HEK293T (cell line): ENCODE measurements around the gene MID1IP1.
A peak's percentile ranks its signal among the peaks of the same experiment; 100 is the strongest.

Experiments
- CTCF ChIA-PET: fragments of 350-600 bp; formaldehyde crosslinking; extraction: SDS; loops from one replicate; lab custom pipeline; 2021; ENCODE audit warnings: antibody characterized with exemption, inconsistent platforms; lab: Yijun Ruan, JAX
- POLR2A ChIA-PET: fragments of 350-600 bp; formaldehyde crosslinking; extraction: SDS; loops from one replicate; lab custom pipeline; 2020; ENCODE audit warnings: antibody characterized with exemption, inconsistent platforms; lab: Yijun Ruan, JAX
- DNase-seq: peaks from one replicate; pipeline ENCODE4 v3.0.0; 2012; ENCODE audit warnings: mixed read lengths; ENCODE audit errors: extremely low spot score
- ARNT ChIP-seq: fragments of 450-650 bp; IDR thresholded peaks from 2 replicates; pipeline ENCODE4 v1.6.1; 2017; ENCODE audit warnings: mild to moderate bottlenecking
- BHLHE40 ChIP-seq: fragments of 450-650 bp; IDR thresholded peaks from 2 replicates; pipeline ENCODE4 v1.6.1; 2016; ENCODE audit warnings: mild to moderate bottlenecking, moderate library complexity, borderline replicate concordance
- CTBP1 ChIP-seq: fragments of 450-650 bp; IDR thresholded peaks from 2 replicates; pipeline ENCODE4 v1.6.1; 2016; ENCODE audit warnings: borderline replicate concordance
- ELF4 ChIP-seq: fragments of 450-650 bp; IDR thresholded peaks from 2 replicates; pipeline ENCODE4 v1.6.1; 2017; ENCODE audit warnings: antibody characterized with exemption
- FOXA1 ChIP-seq: fragments of 450-650 bp; IDR thresholded peaks from 2 replicates; pipeline ENCODE4 v1.6.1; 2016; ENCODE audit warnings: mild to moderate bottlenecking
- FOXK2 ChIP-seq: fragments of 450-650 bp; IDR thresholded peaks from 2 replicates; pipeline ENCODE4 v1.6.1; 2016; ENCODE audit warnings: mild to moderate bottlenecking
- FOXM1 ChIP-seq: fragments of 450-650 bp; IDR thresholded peaks from 2 replicates; pipeline ENCODE4 v1.6.1; 2017; ENCODE audit warnings: mild to moderate bottlenecking, borderline replicate concordance
- HDGF ChIP-seq: fragments of 450-650 bp; IDR thresholded peaks from 2 replicates; pipeline ENCODE4 v1.6.1; 2017; ENCODE audit warnings: antibody characterized with exemption, borderline replicate concordance
- L3MBTL2 ChIP-seq: fragments of 450-650 bp; conservative IDR thresholded peaks from 2 replicates; pipeline ENCODE4 v1.6.1; 2016; ENCODE audit warnings: mild to moderate bottlenecking
- LEF1 ChIP-seq: fragments of 450-650 bp; IDR thresholded peaks from 2 replicates; pipeline ENCODE4 v1.6.1; 2017; ENCODE audit warnings: mild to moderate bottlenecking, borderline replicate concordance
- NFRKB ChIP-seq: fragments of 450-650 bp; IDR thresholded peaks from 2 replicates; pipeline ENCODE4 v1.6.1; 2016; ENCODE audit warnings: mild to moderate bottlenecking, moderate library complexity
- SP1 ChIP-seq: fragments of 450-650 bp; IDR thresholded peaks from 2 replicates; pipeline ENCODE4 v1.6.1; 2017
- SUZ12 ChIP-seq: fragments of 450-650 bp; IDR thresholded peaks from 2 replicates; pipeline ENCODE4 v1.6.1; 2016; ENCODE audit warnings: mild to moderate bottlenecking
- TARDBP ChIP-seq: fragments of 450-650 bp; IDR thresholded peaks from 2 replicates; pipeline ENCODE4 v1.6.1; 2016
- ZNF384 ChIP-seq: fragments of 450-650 bp; IDR thresholded peaks from 2 replicates; pipeline ENCODE4 v1.6.1; 2016
- TF ChIP-seq, protein P1 (sequence below): fragments of 450-650 bp; IDR thresholded peaks from 2 replicates; pipeline ENCODE4 v1.6.1; 2016

Gene MID1IP1, protein sequence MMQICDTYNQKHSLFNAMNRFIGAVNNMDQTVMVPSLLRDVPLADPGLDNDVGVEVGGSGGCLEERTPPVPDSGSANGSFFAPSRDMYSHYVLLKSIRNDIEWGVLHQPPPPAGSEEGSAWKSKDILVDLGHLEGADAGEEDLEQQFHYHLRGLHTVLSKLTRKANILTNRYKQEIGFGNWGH

DNA sequence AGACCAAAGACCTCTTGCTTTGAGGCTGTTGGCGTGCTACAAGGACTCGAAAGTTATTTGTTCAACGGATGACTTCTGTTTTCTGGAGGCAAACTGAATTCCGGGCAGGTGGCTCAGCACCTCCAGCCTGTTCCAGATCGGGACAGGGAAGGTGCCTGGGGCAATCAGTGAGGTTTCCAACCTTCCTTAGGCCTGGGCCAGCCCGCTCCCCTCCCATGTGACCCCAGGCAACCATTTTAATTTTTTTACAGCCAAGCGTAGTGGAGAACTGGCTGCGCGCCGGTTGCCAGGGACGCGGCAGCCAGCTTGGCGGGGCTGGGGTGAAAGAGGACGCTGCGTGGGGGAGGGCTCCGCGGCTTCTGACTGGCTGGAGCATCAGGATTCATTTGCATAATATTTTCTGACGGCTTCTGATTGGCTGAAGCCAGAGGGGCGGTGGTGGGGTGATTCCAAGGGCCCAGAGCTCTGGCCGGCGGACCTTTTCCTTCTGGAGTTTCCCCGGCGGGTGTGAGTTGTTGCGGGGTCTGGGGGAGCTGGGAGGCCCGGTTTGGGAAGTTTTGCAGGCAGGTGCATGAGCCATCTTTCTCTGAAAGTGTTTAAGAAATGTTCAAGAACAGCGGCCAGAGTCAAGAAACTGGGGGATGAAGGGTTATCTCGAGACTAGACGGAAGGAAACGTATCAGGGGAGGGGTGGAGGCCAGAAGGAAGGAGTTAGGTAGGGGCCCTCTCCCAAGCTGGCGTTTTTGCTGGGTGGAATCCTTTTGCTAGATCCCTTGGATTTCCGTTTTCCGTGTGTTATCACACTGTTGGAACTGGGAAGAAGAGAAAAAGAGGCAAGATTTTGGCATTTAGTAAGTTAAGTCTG, at the start of gene MID1IP1:
Gene MID1IP1 (plus strand): TSS at position 479 of the 865 bp plus-strand sequence. CDS start 3,488 bp downstream, outside the sequence.
- TF ChIP-seq L3MBTL2, result peak; percentile 52; the same call in 1 of the 2 replicates
- TF ChIP-seq SUZ12, result no peak
- CTCF ChIA-PET, result no interaction called here
- POLR2A ChIA-PET, result interaction anchor here (0.8 to 1.4 kb wide), 5 partner anchors 9 to 425 kb away, joined by 3 read pairs; no protein-coding TSS in a partner anchor
- peak; percentile 82 for DNase-seq

DNA sequence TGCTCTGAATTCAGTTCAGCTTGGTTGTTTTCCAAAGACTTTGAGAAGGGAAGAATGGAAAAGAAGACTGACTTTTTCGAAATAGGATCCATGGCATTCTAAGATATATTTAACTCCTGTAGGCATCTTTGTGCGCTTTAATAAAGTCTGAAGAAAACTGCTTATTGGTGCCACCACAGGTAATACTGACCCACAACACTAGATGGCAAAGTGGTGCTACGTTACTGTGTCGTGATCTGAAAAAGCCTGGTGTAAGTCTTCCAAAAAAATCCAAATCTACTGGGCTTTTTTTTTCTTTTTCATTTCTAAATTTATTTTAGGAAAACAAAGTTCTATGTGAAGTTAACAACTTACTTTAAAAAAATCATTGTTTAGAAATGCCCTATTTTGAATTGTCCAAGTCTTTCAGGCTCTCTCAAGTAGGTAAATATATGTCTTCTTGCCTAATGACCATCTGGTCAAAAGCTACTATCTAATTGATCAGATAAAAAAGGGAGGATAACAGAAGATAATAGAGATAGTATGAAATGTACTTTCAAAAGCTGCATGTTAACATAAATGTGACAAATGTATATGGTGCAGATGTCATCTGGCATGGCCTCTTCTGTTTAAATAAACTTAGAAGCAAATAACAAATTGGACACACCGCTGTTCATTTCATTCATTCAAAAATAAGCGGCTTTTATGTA, 47.0 kb upstream of the MID1IP1 start:
- ChIA-PET POLR2A (no interaction called here), CTCF (interaction anchor here (0.5 to 1.5 kb wide), 2 partner anchors 28 to 398 kb away, joined by 3 to 4 read pairs; no protein-coding TSS in a partner anchor)
- TF ChIP-seq L3MBTL2 (no peak), FOXM1 (no peak), CTBP1 (no peak), BHLHE40 (no peak), ZNF384 (no peak), LEF1 (no peak), TARDBP (no peak), FOXA1 (no peak), HDGF (no peak), ELF4 (no peak), NFRKB (no peak), SUZ12 (no peak), ARNT (no peak), SP1 (no peak), FOXK2 (no peak)
- TF ChIP-seq, protein P1, sequence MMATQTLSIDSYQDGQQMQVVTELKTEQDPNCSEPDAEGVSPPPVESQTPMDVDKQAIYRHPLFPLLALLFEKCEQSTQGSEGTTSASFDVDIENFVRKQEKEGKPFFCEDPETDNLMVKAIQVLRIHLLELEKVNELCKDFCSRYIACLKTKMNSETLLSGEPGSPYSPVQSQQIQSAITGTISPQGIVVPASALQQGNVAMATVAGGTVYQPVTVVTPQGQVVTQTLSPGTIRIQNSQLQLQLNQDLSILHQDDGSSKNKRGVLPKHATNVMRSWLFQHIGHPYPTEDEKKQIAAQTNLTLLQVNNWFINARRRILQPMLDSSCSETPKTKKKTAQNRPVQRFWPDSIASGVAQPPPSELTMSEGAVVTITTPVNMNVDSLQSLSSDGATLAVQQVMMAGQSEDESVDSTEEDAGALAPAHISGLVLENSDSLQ, result no peak
- DNase-seq, result peak; percentile 40

DNA sequence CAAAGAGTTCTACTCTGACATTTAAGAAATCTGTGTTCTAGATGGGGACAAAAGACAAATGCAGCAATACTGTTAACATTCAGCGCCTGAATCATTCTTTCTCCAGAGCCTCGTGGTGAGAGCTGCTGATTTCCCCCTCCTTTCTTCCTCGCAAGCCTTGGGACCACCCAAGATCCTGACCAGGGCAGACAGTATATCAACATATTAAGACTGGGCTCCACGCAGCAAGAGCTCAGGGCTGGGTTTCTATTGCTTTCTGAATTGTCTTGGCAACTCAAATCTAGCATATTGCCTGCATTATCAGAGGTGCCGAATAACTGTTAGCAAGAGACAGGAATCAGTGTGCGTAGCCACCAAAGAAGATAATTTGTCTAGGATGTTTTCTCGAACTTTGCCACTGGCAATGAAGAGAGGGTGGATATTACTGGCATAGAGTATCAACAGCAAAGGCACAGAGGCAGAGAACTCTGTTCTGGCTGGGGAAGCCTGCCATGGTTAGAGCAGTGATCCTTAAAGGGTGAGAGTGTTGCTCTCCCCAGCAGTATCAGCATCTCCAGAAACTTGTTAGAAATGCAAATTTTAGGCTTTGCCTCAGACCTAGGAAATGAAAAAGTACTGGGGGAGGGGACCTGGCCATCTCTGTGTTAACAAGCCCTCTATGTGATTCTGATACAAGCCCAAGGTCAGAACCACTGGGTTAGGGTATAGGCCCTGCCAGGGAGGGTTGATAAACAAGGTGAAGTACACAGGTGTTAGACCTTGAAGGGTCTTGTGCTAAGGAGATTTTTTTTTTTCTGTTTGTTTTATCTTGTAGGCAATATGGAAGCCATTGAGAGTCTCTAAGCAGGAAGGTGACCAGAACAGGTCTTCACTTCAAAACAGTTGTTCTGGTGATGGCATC, 46.2 kb upstream of the MID1IP1 start:
- TF ChIP-seq NFRKB (no peak), TARDBP (no peak), L3MBTL2 (no peak), FOXA1 (no peak), ZNF384 (no peak), SP1 (no peak), HDGF (no peak), ARNT (no peak), FOXM1 (no peak), FOXK2 (no peak), CTBP1 (no peak), SUZ12 (no peak), BHLHE40 (no peak)
- TF ChIP-seq, protein P1, result no peak
- ChIA-PET POLR2A (no interaction called here), CTCF (interaction anchor here (1.5 kb wide), 1 partner anchor 397 kb away, joined by 4 read pairs; no protein-coding TSS in a partner anchor)
- no peak for DNase-seq

DNA sequence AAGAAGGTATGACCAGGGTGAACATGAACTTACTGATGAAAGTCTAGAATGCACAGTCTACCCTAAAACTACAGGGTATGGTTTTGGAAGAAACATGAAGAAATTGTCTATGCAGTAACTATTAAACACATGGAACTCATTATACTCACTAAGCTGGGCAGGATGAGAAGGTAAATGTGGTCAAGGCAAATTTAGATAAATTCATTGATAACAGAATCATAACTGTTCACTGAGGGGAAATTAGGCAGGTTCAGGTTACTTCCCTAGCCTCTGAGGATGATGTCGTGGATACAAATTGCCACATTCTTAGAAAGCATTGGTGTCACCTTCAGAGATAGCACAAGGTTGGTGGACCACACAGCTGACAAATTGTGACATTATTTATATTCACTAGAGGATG, 40.4 kb upstream of the MID1IP1 start:
- ChIA-PET POLR2A (no interaction called here), CTCF (no interaction called here)
- no peak for DNase-seq
- no peak for TF ChIP-seq FOXM1
- no peak for TF ChIP-seq LEF1
- TF ChIP-seq SP1, result no peak
- TF ChIP-seq FOXA1, result no peak
- no peak for TF ChIP-seq ZNF384
- no peak for TF ChIP-seq CTBP1
- no peak for TF ChIP-seq L3MBTL2
- TF ChIP-seq ELF4, result no peak
- TF ChIP-seq, protein P1, result no peak
- no peak for TF ChIP-seq BHLHE40
- TF ChIP-seq HDGF, result no peak
- TF ChIP-seq SUZ12, result no peak
- TF ChIP-seq ARNT, result no peak
- TF ChIP-seq FOXK2, result no peak
- TF ChIP-seq TARDBP, result no peak
- no peak for TF ChIP-seq NFRKB

DNA sequence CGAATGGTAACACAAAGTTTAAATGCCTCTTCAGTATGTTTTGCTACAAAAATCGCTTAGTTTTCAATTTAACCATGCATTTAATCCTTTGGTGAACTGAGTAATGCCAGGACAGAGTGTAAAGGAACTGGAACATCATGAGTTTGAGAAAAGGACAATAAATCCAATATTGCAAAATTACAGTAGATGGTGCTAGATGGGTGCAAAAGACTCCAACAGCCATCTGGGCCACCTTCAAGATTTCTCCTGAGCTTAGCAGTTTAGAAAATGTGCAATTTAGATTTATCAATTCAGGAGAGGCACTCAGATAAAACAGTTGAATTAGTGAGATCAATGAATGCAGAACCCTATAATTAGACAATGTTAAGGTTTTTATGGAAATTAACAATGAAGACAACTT, 33.2 kb upstream of the MID1IP1 start:
- TF ChIP-seq HDGF (no peak), L3MBTL2 (no peak), FOXA1 (no peak), SP1 (no peak), TARDBP (no peak), FOXK2 (no peak), FOXM1 (no peak), LEF1 (no peak), ARNT (no peak), ZNF384 (no peak), BHLHE40 (no peak), CTBP1 (no peak), SUZ12 (no peak)
- CTCF ChIA-PET, result interaction anchor here (0.7 to 1.3 kb wide), 4 partner anchors 11 to 395 kb away, joined by 3 to 5 read pairs (median 3); no protein-coding TSS in a partner anchor
- POLR2A ChIA-PET, result interaction anchor here (0.6 kb wide), 1 partner anchor 34 kb away, joined by 3 read pairs; no protein-coding TSS in a partner anchor
- peak; percentile 15 for DNase-seq
